ENCODE results near the gene CBS.
"Not testable (repeated sequence)": the region's sequence is repeated elsewhere in the genome, so short reads cannot be mapped to it uniquely, and the experiment has no call there.

DNA sequence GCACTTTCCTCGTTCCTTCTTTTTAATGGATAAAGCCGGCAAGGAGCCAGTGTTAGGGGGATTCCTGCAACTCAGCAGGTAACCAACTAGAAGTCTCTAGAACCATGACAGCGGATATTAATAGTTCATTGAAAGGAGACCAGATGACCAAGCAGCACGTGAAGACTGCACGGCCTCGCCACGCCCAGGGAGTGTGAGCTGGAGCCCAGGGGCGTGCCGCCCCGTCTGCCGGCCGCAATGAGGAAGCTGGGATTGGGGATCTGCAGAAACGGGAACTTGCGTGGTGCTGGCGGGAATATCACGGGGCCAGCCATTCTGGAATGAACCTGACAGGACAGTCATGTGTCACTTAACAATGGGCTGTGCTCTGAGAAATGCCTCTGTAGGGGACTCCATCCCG is 38.7 kb downstream of the CBS start:
- TF ChIP-seq EZH2phosphoT487 (IDR thresholded peaks at IDR 0.05; ENCODE audit: low read depth), result not testable (repeated sequence)
- TF ChIP-seq, protein P1, sequence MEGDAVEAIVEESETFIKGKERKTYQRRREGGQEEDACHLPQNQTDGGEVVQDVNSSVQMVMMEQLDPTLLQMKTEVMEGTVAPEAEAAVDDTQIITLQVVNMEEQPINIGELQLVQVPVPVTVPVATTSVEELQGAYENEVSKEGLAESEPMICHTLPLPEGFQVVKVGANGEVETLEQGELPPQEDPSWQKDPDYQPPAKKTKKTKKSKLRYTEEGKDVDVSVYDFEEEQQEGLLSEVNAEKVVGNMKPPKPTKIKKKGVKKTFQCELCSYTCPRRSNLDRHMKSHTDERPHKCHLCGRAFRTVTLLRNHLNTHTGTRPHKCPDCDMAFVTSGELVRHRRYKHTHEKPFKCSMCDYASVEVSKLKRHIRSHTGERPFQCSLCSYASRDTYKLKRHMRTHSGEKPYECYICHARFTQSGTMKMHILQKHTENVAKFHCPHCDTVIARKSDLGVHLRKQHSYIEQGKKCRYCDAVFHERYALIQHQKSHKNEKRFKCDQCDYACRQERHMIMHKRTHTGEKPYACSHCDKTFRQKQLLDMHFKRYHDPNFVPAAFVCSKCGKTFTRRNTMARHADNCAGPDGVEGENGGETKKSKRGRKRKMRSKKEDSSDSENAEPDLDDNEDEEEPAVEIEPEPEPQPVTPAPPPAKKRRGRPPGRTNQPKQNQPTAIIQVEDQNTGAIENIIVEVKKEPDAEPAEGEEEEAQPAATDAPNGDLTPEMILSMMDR (IDR thresholded peaks at IDR 0.05; ENCODE audit: low read depth, low read length), result not testable (repeated sequence)
